Activated B cell treated with CpG ODN at 0.5 μM for 24 hours (primary cell): ENCODE measurements around the gene SLC41A1. TPM values are rescaled to one million over a fixed set of nuclear protein-coding genes. Genes with fewer than 3 reads are reported as not detected.
"Not testable (repeated sequence)": the region's sequence is repeated elsewhere in the genome, so short reads cannot be mapped to it uniquely, and the experiment has no call there.

Experiments used
- ATAC-seq: fragments of 200-7000 bp; cut with Tn5 transposase; one replicate; pipeline ENCODE4 v1.10.0; 2021; ENCODE audit warnings: low read depth, mild to moderate bottlenecking, moderate library complexity
- CTCF ChIA-PET: fragments of 350-600 bp; sonication (Branson Sonifier 250); formaldehyde crosslinking; loops from one replicate; lab custom pipeline; 2021; ENCODE audit warnings: antibody characterized with exemption; lab: Charles Lee
- POLR2A ChIA-PET: fragments of 350-600 bp; sonication (Branson Sonifier 250); formaldehyde crosslinking; loops from one replicate; lab custom pipeline; 2021; ENCODE audit warnings: antibody characterized with exemption; lab: Charles Lee
- DNase-seq: peaks from one replicate; pipeline ENCODE4 v3.0.0; 2022
- H3K27ac Mint-ChIP-seq: one replicate; pipeline ENCODE4 v1.8.0; 2020; ENCODE audit warnings: mixed read lengths
- H3K27me3 Mint-ChIP-seq: one replicate; pipeline ENCODE4 v1.8.0; 2021; ENCODE audit warnings: mixed read lengths
- H3K36me3 Mint-ChIP-seq: one replicate; pipeline ENCODE4 v1.8.0; 2021; ENCODE audit warnings: low read depth, mixed read lengths
- H3K4me1 Mint-ChIP-seq: one replicate; pipeline ENCODE4 v1.8.0; 2021; ENCODE audit warnings: mixed read lengths
- H3K4me3 Mint-ChIP-seq: one replicate; pipeline ENCODE4 v1.8.0; 2020; ENCODE audit warnings: mild to moderate bottlenecking, mixed read lengths
- H3K9me3 Mint-ChIP-seq: one replicate; pipeline ENCODE4 v1.8.0; 2020; ENCODE audit warnings: mixed read lengths
- CTCF ChIP-seq: fragments of 200-600 bp; IDR thresholded peaks from one replicate; pipeline ENCODE4 v1.8.0; 2022; ENCODE audit warnings: antibody characterized with exemption, mild to moderate bottlenecking
- intact Hi-C: fragments of 100-400 bp; cut with micrococcal nuclease; formaldehyde crosslinking; loops from one replicate; pipeline ENCODE4 v1.15.1; 2024
- total RNA-seq: library from RNA; stranded (reverse); gene quantifications from 2 replicates; pipeline ENCODE4 v1.2.3, GENCODE V29; 2022

SLC41A1 gene
- 31.2 and 32.4 TPM in 2 replicates for total RNA-seq

DNA sequence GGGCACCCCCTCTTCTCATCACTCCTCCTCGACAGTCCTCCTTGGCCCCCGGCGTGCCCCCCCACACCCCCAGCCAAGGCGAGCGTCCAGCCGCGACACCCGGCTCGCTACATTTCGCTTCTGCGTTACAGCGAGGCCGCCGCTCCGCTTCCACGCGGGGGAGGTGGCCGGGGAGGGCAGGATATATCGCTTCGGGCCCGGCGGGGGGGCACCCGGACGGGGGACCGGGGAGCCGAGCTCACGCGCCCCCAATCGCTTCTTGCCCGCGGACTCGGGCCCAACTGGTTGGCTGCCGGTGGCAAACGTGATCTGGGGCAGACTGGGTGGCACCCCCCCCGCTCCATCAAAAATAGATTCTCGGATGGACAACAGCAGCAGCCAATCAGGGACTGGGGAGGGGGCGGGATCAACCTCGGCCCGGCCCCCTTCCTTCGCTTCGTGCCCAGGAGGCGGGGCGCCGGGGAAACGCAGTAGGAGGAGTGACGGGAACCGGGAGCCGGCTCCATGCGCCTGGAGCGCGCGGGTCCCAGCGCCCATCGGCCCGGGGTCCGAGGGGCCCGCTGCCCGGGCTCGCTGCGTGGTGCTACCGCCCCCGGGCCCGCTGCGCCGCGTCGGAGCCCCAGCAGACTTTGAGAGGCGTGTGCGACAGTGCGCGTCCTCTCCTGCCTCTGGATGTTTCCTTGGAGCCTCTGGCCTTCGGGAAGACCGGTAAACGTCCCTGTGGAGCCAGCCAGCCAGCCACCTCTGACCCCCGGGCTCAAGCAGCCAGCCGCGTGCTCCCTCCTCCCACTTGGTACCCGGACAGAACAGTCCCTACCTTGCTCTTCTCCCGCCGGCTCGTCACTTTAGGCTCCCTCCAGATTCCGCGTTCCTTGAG lies at the start of gene SLC41A1:
SLC41A1 (minus strand) TSS at position 321 of the 877 bp plus-strand sequence. CDS start 2,757 bp downstream, outside the sequence.
- H3K36me3 Mint-ChIP-seq, result peaks cover 25% of the 10 kb centered on the region
- ATAC-seq, result peak; percentile 96
- intact Hi-C loops, result loop anchor here (1.0 to 5.0 kb wide), 5 partner anchors 20 to 104 kb away; partner anchors contain the start of genes NUCKS1, PM20D1 and RAB29
- H3K4me3 Mint-ChIP-seq, result peak within 1 kb of the TSS; percentile 95
- CTCF ChIA-PET, result interaction anchor here (1.7 kb wide), 1 partner anchor 164 kb away, joined by 6 read pairs; no protein-coding TSS in a partner anchor
- H3K27me3 Mint-ChIP-seq, result no peaks in the 10 kb centered on the region
- DNase-seq, result peak; percentile 78
- peaks cover 52% of the 10 kb centered on the region for H3K4me1 Mint-ChIP-seq
- POLR2A ChIA-PET, result interaction anchor here (0.6 to 4.9 kb wide), 10 partner anchors 9 to 94 kb away, joined by 3 to 40 read pairs (median 4); partner anchors contain the start of genes PM20D1 and RAB29
- H3K27ac Mint-ChIP-seq, result peak within 1 kb of the TSS; percentile 83
- no peak for TF ChIP-seq CTCF
- no peaks in the 10 kb centered on the region for H3K9me3 Mint-ChIP-seq

GRCh38 chr1:205861540-205861939 lies 48.5 kb upstream of the SLC41A1 start:
- H3K4me3 Mint-ChIP-seq, result no peak overlapping the region
- no peak overlapping the region for H3K27ac Mint-ChIP-seq
- H3K4me1 Mint-ChIP-seq, result peaks cover 33% of the 10 kb centered on the region
- H3K27me3 Mint-ChIP-seq, result no peaks in the 10 kb centered on the region
- POLR2A ChIA-PET, result no interaction called here
- DNase-seq, result no peak
- CTCF ChIA-PET, result no interaction called here
- no peak for ATAC-seq
- peaks cover 4% of the 10 kb centered on the region for H3K9me3 Mint-ChIP-seq
- no peak for TF ChIP-seq CTCF
- intact Hi-C loops, result no loop called here
- peaks cover under 1% of the 10 kb centered on the region for H3K36me3 Mint-ChIP-seq

- ChIA-PET CTCF (interaction anchor here (0.8 to 1.6 kb wide), 4 partner anchors 60 to 199 kb away, joined by 3 to 7 read pairs (median 4); no protein-coding TSS in a partner anchor), POLR2A (interaction anchor here (0.6 to 2.2 kb wide), 3 partner anchors 8 to 181 kb away, joined by 3 to 6 read pairs (median 4); partner anchors contain the start of genes PM20D1 and SLC41A1)
- TF ChIP-seq CTCF, result no peak
Measured at GRCh38 chr1:205858141-205858961, 45.4 kb upstream of the SLC41A1 start.

DNA sequence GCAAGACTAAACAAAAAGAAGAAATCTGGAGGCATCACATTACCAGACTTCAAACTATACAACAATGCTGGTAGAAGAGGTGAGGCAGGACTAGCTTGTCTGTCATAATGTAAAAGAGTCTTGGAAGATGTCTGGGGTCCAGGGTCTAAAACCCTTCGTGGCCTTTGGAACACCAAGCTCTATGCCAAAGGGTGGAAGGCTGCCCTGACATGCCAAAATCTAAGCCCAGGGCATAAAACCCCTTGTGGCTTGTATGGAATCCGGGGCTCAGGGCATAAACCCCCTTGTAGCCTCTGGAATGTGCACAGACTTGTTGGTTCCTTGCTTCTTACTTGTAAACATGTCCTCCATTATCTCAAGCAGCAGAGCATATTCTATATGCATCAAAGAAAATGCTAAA lies 44.5 kb upstream of the SLC41A1 start:
- H3K36me3 Mint-ChIP-seq, ATAC-seq, H3K27me3 Mint-ChIP-seq, POLR2A ChIA-PET, CTCF ChIA-PET, H3K4me3 Mint-ChIP-seq, DNase-seq, intact Hi-C loops: not testable (repeated sequence)
- Mint-ChIP-seq H3K27ac (peak overlapping the region; percentile 19), H3K4me1 (peaks cover 33% of the 10 kb centered on the region), H3K9me3 (peaks cover 15% of the 10 kb centered on the region)

More at GRCh38 chr1:205858141-205858961, 45.4 kb upstream of the SLC41A1 start:
- Mint-ChIP-seq H3K27ac (peak overlapping the region; percentile 19), H3K9me3 (peaks cover 15% of the 10 kb centered on the region), H3K4me1 (peaks cover 33% of the 10 kb centered on the region), H3K27me3 (no peaks in the 10 kb centered on the region), H3K36me3 (peaks cover 3% of the 10 kb centered on the region), H3K4me3 (peak overlapping the region; percentile 21)
- DNase-seq (no peak), ATAC-seq (no peak)
- intact Hi-C loops, result loop anchor here (1.0 kb wide), 1 partner anchor 67 kb away; no protein-coding TSS in a partner anchor

GRCh38 chr1:205856433-205856832 lies 43.4 kb upstream of the SLC41A1 start:
- no peak for DNase-seq
- H3K4me3 Mint-ChIP-seq, result no peak overlapping the region
- no peaks in the 10 kb centered on the region for H3K27me3 Mint-ChIP-seq
- ChIA-PET CTCF (interaction anchor here (0.6 kb wide), 1 partner anchor 119 kb away, joined by 3 read pairs; no protein-coding TSS in a partner anchor), POLR2A (no interaction called here)
- ATAC-seq, result no peak
- H3K4me1 Mint-ChIP-seq, result peaks cover 33% of the 10 kb centered on the region
- intact Hi-C loops, result no loop called here
- H3K36me3 Mint-ChIP-seq, result peaks cover 3% of the 10 kb centered on the region
- no peak overlapping the region for H3K27ac Mint-ChIP-seq
- H3K9me3 Mint-ChIP-seq, result peaks cover 18% of the 10 kb centered on the region
- TF ChIP-seq CTCF, result no peak
